Endodermal cell (in vitro differentiated cells): ENCODE measurements around the gene PTGFR. TPM values are rescaled to one million over a fixed set of nuclear protein-coding genes. Genes with fewer than 3 reads are reported as not detected.

Experiments used
- DNase-seq: peaks from one replicate; pipeline ENCODE4 v3.0.0-alpha.2; 2017
- H3K27ac ChIP-seq: 2 replicates; pipeline ENCODE4 v1.5.1; 2013; ENCODE audit warnings: mild to moderate bottlenecking, low read depth, low read length, moderate library complexity
- H3K27me3 ChIP-seq: 2 replicates; pipeline ENCODE4 v1.6.1; 2013; ENCODE audit warnings: mild to moderate bottlenecking, low read length, moderate library complexity; ENCODE audit not compliant: insufficient read depth, control insufficient read depth, poor library complexity, severe bottlenecking
- H3K36me3 ChIP-seq: 2 replicates; pipeline ENCODE4 v1.7.0; 2013; ENCODE audit warnings: mild to moderate bottlenecking, low read length, moderate library complexity; ENCODE audit not compliant: control insufficient read depth, insufficient read depth
- H3K4me1 ChIP-seq: one replicate; pipeline ENCODE4 v1.7.0; 2013; ENCODE audit warnings: low read length; ENCODE audit not compliant: control insufficient read depth, insufficient read depth
- H3K4me3 ChIP-seq: 2 replicates; pipeline ENCODE4 v1.5.1; 2013; ENCODE audit warnings: mild to moderate bottlenecking, low read length, moderate library complexity
- H3K9ac ChIP-seq: 2 replicates; pipeline ENCODE4 v1.6.1; 2013; ENCODE audit warnings: mild to moderate bottlenecking, low read length, moderate library complexity; ENCODE audit not compliant: poor library complexity, severe bottlenecking; ENCODE audit errors: extremely low read depth
- H3K9me3 ChIP-seq: 2 replicates; pipeline ENCODE4 v1.6.1; 2013; ENCODE audit warnings: mild to moderate bottlenecking, low read length, moderate library complexity; ENCODE audit not compliant: control insufficient read depth
- H3K27ac Mint-ChIP-seq: 2 replicates; pipeline ENCODE4 v1.8.0; 2020; ENCODE audit warnings: mixed read lengths
- H3K27me3 Mint-ChIP-seq: 2 replicates; pipeline ENCODE4 v1.8.0; 2021; ENCODE audit warnings: mild to moderate bottlenecking, mixed read lengths; ENCODE audit not compliant: insufficient read depth
- H3K36me3 Mint-ChIP-seq: 2 replicates; pipeline ENCODE4 v1.8.0; 2020; ENCODE audit warnings: low read depth, mixed read lengths
- H3K4me1 Mint-ChIP-seq: 2 replicates; pipeline ENCODE4 v1.8.0; 2020; ENCODE audit warnings: mixed read lengths
- H3K4me3 Mint-ChIP-seq: 2 replicates; pipeline ENCODE4 v1.8.0; 2020; ENCODE audit warnings: mild to moderate bottlenecking, moderate library complexity, mixed read lengths
- H3K9me3 Mint-ChIP-seq: 2 replicates; pipeline ENCODE4 v1.8.0; 2020; ENCODE audit warnings: mild to moderate bottlenecking, mixed read lengths
- CTCF ChIP-seq: fragments of 200-600 bp; sonication (generic); conservative IDR thresholded peaks from 2 replicates; pipeline ENCODE4 v1.5.0; 2021; ENCODE audit warnings: antibody characterized with exemption, mild to moderate bottlenecking
- WGBS, 2 experiments: methylation state at CpG; one replicate each; pipeline versions ENCODE4 v1.1.5 to v1.1.7; 2013; ENCODE audit warnings: missing lambda C conversion rate in 2 of 2, mixed read lengths in 1 of 2; ENCODE audit not compliant: insufficient coverage in 1 of 2, insufficient read length in 1 of 2; 5-methylcytosine and 5-hydroxymethylcytosine counted together
- total RNA-seq, 2 donors: library from RNA; stranded (reverse); fragmentation: NEBNext Ultra II Directional in 1 of 2; extraction: Animal tissue kit (Norgen Biotek cat#: 25700) in 1 of 2; gene quantifications; 2 replicates in 1 of 2; 3 replicates in 1 of 2; pipeline ENCODE4 v1.2.1, GENCODE V29; 2021

The PTGFR gene
- total RNA-seq, 2 donors from 2014 or later = 0.09 to 0.38 TPM

GRCh38 chr1:78511334-78511733 lies 20.6 kb downstream of the PTGFR start:
- Mint-ChIP-seq H3K27ac (no peak overlapping the region), H3K4me1 (no peaks in the 10 kb centered on the region), H3K4me3 (no peak overlapping the region), H3K9me3 (peaks cover 39% of the 10 kb centered on the region), H3K27me3 (no peaks in the 10 kb centered on the region), H3K36me3 (no peaks in the 10 kb centered on the region)
- H3K27me3 ChIP-seq = no peaks in the 10 kb centered on the region
- no peak overlapping the region for H3K9ac ChIP-seq
- no peak for TF ChIP-seq CTCF
- no peaks in the 10 kb centered on the region for H3K4me1 ChIP-seq
- peak overlapping the region; percentile 29 for H3K4me3 ChIP-seq
- peak; percentile 63 for DNase-seq
- H3K36me3 ChIP-seq = no peaks in the 10 kb centered on the region
- no peak overlapping the region for H3K27ac ChIP-seq
- H3K9me3 ChIP-seq = peaks cover 37% of the 10 kb centered on the region
- 87 to 88% methylated on average over 3 of the region's 3 CpGs for WGBS, 2 experiments

GRCh38 chr1:78516716-78517115 lies 25.9 kb downstream of the PTGFR start:
- peaks cover 15% of the 10 kb centered on the region for H3K9me3 ChIP-seq
- no peaks in the 10 kb centered on the region for H3K4me1 ChIP-seq
- no peaks in the 10 kb centered on the region for H3K4me1 Mint-ChIP-seq
- H3K9me3 Mint-ChIP-seq = peaks cover 16% of the 10 kb centered on the region
- no peaks in the 10 kb centered on the region for H3K36me3 Mint-ChIP-seq
- H3K27me3 Mint-ChIP-seq = peaks cover 1% of the 10 kb centered on the region
- no peak overlapping the region for H3K27ac Mint-ChIP-seq
- no peak overlapping the region for H3K4me3 ChIP-seq
- H3K9ac ChIP-seq = no peak overlapping the region
- no peak for TF ChIP-seq CTCF
- no peak overlapping the region for H3K27ac ChIP-seq
- WGBS, 2 experiments = 92% methylated on average over 2 of the region's 2 CpGs; no CpG with 5 or more reads in 1 of the 2 experiments
- no peak overlapping the region for H3K4me3 Mint-ChIP-seq
- no peaks in the 10 kb centered on the region for H3K36me3 ChIP-seq
- no peaks in the 10 kb centered on the region for H3K27me3 ChIP-seq
- DNase-seq = no peak

- Mint-ChIP-seq H3K4me1 (no peaks in the 10 kb centered on the region), H3K27me3 (peaks cover 1% of the 10 kb centered on the region), H3K27ac (no peak overlapping the region), H3K36me3 (no peaks in the 10 kb centered on the region), H3K9me3 (no peaks in the 10 kb centered on the region), H3K4me3 (no peak overlapping the region)
- Histone ChIP-seq H3K27ac (no peak overlapping the region), H3K36me3 (no peaks in the 10 kb centered on the region), H3K9me3 (no peaks in the 10 kb centered on the region), H3K9ac (no peak overlapping the region), H3K27me3 (no peaks in the 10 kb centered on the region), H3K4me3 (no peak overlapping the region), H3K4me1 (no peaks in the 10 kb centered on the region)
- no peak for TF ChIP-seq CTCF
- WGBS, 2 experiments = 91 to 92% methylated on average over 4 of the region's 4 CpGs
- no peak for DNase-seq
Observed at GRCh38 chr1:78519446-78519845, 28.7 kb downstream of the PTGFR start.
